Measurements from ENCODE around the gene PHF3.

The PHF3 gene

DNA sequence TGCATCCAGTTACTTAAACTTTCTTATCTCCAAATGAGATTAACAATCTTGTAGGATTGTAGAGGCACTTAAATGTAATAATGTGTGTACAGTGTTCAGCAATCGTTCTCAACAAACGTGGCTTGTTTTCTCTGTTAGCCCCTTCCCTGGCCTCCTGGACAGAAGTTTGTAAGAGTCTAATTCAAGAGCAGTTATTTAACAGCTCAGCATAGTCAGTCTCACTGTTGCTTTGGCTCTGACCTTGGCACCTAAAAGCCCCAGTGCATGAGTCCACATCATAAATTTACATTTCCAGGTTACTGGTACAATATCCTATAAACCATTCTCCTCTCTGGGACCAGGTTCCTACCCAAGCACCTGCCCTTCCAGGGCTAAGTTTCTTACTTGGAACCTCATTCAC, 11.5 kb upstream of the PHF3 start:
- TF ChIP-seq GATA2 (IDR thresholded peaks at IDR 0.05; ENCODE audit: low read depth, low read length) (no peak), GATA3 (IDR thresholded peaks at IDR 0.05; ENCODE audit: low read depth, low read length) (no peak)

DNA sequence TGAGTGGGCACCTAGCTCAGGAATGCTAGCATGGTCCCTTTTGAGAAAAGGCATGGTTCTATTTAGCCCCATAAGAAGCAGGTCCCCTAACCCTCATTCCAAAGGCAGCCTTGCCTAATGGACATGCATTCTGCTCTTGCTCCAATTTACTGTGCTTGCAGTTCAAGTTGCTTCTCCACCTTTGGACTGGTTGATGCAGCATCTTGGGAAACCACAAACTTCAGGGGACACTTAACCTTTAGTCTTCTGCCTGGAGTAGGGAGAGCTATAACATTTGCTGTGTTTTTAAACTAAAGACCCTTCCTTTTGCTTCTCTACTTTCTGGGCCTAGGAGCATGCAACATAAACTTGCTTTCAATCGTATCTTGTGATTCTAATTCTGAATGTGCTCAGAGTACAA, 5.1 kb upstream of the PHF3 start:
- TF ChIP-seq GATA2 (IDR thresholded peaks at IDR 0.05; ENCODE audit: low read depth, low read length), result no peak
- no peak for TF ChIP-seq GATA3 (IDR thresholded peaks at IDR 0.05; ENCODE audit: low read depth, low read length)

GRCh38 chr6:63634630-63635029, 972 bp upstream of the PHF3 start:
- TF ChIP-seq GATA2 (IDR thresholded peaks at IDR 0.05; ENCODE audit: low read depth, low read length), result no peak
- TF ChIP-seq GATA3 (IDR thresholded peaks at IDR 0.05; ENCODE audit: low read depth, low read length), result no peak

GRCh38 chr6:63635215-63635587, 401 bp upstream of the PHF3 start:
- TF ChIP-seq GATA3 (IDR thresholded peaks at IDR 0.05; ENCODE audit: low read depth, low read length) (no peak), GATA2 (IDR thresholded peaks at IDR 0.05; ENCODE audit: low read depth, low read length) (no peak)

DNA sequence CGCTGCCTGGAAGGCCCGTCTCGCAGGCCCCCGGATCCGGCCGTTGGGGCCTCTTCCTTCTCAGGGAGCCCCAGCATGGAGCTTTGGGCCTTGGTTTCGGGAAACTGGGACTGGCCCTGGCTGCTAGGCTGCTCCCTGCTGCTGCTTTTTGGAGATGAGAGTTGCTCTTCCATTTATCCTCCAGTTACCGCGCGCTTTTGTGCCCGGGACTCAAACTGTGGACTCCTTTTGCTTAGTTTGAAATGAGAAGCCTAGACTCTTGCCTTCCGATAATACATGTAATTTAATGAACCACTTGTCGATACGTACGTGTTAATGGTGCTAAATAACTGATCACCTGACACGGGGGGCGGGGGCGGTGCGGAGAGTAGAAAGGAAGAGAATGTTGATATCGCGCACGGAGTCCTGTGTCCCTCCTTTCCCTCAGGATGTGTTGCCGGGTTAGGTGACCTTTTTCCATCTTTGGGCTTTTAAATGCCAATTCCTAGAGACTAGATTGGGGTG, 968 bp downstream of the PHF3 start:
- TF ChIP-seq GATA3 (IDR thresholded peaks at IDR 0.05; ENCODE audit: low read depth, low read length) (no peak), GATA2 (IDR thresholded peaks at IDR 0.05; ENCODE audit: low read depth, low read length) (no peak)

DNA sequence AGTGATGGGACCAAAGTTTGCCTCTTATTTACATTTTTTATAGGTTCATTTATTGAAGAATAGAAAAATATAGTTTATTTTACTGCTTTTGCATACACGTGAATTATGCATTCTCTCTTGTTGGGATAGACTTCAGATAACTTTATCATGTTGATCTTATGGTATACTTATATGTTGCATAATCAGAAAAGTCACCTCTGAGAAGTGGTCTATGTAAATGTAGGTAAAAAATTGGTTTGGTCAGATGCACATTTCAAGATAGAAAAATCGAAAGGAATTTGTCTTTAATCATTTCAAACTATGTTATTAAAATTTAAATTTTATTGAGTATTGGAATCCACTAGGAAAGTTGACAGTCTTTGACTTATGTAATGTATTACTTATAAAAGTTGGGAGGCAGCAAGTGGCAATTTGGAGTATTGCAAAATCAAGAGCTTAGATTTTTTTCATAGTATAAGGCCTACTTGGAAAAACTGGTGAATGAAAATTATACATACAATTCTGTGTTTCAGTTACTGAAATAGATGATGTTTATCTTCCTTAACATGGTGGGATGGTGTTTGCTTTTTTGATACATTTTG, 2.4 kb downstream of the PHF3 start:
- TF ChIP-seq GATA2 (IDR thresholded peaks at IDR 0.05; ENCODE audit: low read depth, low read length) (no peak), GATA3 (IDR thresholded peaks at IDR 0.05; ENCODE audit: low read depth, low read length) (no peak)

- TF ChIP-seq GATA3 (IDR thresholded peaks at IDR 0.05; ENCODE audit: low read depth, low read length), result no peak
- no peak for TF ChIP-seq GATA2 (IDR thresholded peaks at IDR 0.05; ENCODE audit: low read depth, low read length)
Measured at GRCh38 chr6:63640062-63640461, 4.5 kb downstream of the PHF3 start.

- no peak for TF ChIP-seq GATA2 (IDR thresholded peaks at IDR 0.05; ENCODE audit: low read depth, low read length)
- no peak for TF ChIP-seq GATA3 (IDR thresholded peaks at IDR 0.05; ENCODE audit: low read depth, low read length)
Measured at GRCh38 chr6:63643862-63644261, 8.3 kb downstream of the PHF3 start.

GRCh38 chr6:63644668-63645326, 9.2 kb downstream of the PHF3 start:
- TF ChIP-seq GATA2 (IDR thresholded peaks at IDR 0.05; ENCODE audit: low read depth, low read length) (no peak), GATA3 (IDR thresholded peaks at IDR 0.05; ENCODE audit: low read depth, low read length) (no peak)

DNA sequence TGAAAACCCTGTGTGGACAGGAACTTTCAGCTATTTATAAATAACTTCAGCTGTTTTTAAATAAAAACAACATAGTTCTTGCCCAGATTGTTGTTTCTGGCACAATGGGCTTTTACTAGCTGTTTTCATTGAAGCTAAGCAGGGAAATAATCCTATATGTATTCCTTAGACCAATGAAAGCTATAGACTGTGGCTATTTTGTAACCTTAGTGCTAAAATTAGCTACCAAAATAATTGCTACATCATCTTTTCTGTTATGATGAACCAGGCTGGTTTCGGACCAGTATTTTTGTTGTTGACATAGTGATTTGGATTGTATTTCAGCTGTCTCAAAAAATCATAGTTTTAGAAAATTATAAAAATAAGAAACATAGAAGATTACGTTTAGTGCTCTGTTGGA, 13.7 kb downstream of the PHF3 start:
- TF ChIP-seq GATA2 (IDR thresholded peaks at IDR 0.05; ENCODE audit: low read depth, low read length) (no peak), GATA3 (IDR thresholded peaks at IDR 0.05; ENCODE audit: low read depth, low read length) (no peak)

GRCh38 chr6:63649847-63650265, 14.3 kb downstream of the PHF3 start:
- TF ChIP-seq GATA3 (IDR thresholded peaks at IDR 0.05; ENCODE audit: low read depth, low read length) (no peak), GATA2 (IDR thresholded peaks at IDR 0.05; ENCODE audit: low read depth, low read length) (no peak)

- no peak for TF ChIP-seq GATA3 (IDR thresholded peaks at IDR 0.05; ENCODE audit: low read depth, low read length)
- TF ChIP-seq GATA2 (IDR thresholded peaks at IDR 0.05; ENCODE audit: low read depth, low read length), result no peak
Measured at GRCh38 chr6:63652980-63653379, 17.4 kb downstream of the PHF3 start.

- TF ChIP-seq GATA2 (IDR thresholded peaks at IDR 0.05; ENCODE audit: low read depth, low read length) (no peak), GATA3 (IDR thresholded peaks at IDR 0.05; ENCODE audit: low read depth, low read length) (no peak)
Measured at GRCh38 chr6:63660757-63661156, 25.2 kb downstream of the PHF3 start.

- no peak for TF ChIP-seq GATA2 (IDR thresholded peaks at IDR 0.05; ENCODE audit: low read depth, low read length)
- no peak for TF ChIP-seq GATA3 (IDR thresholded peaks at IDR 0.05; ENCODE audit: low read depth, low read length)
Measured at GRCh38 chr6:63661769-63662168, 26.2 kb downstream of the PHF3 start.

Data from SH-SY5Y (cell line).